NCI-H2227 treated with DMSO at 0.1 percent for 48 hours (cell line): Measurements from ENCODE around the gene NRP1.
"Not testable (repeated sequence)": the region's sequence is repeated elsewhere in the genome, so short reads cannot be mapped to it uniquely, and the experiment has no call there.

Experiments used
- DNase-seq: peaks from one replicate; lab custom pipeline; 2025; lab: John Stamatoyannopoulos, UW

Gene NRP1

GRCh38 chr10:33334153-33334804 lies at the start of gene NRP1:
NRP1 (minus strand) TSS chr10:33334667; CDS start chr10:33334382, 285 bp downstream.
- no peak for DNase-seq

- not testable (repeated sequence) for DNase-seq
Observed at GRCh38 chr10:33384201-33384600, 49.7 kb upstream of the NRP1 start.

GRCh38 chr10:33382921-33383713 lies 48.6 kb upstream of the NRP1 start:
- no peak for DNase-seq

DNA sequence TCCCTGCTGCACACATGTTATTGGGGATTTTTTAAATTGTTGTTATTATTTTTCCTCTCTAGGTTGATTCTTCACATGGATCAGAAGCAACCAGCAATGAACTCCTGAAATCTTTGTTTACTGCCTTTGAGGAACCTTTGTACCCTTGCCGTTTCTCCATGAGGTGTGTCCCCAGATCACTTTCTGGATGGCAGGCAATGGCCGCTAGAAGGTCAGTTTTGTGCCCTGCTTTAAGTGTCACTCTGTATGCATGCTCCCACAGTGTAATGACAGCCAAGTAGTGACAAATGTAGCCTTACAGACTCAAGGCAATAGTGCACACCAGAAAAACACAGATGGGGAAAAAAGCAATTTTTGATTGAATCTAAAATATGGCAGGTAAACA lies 47.7 kb upstream of the NRP1 start:
- no peak for DNase-seq

DNA sequence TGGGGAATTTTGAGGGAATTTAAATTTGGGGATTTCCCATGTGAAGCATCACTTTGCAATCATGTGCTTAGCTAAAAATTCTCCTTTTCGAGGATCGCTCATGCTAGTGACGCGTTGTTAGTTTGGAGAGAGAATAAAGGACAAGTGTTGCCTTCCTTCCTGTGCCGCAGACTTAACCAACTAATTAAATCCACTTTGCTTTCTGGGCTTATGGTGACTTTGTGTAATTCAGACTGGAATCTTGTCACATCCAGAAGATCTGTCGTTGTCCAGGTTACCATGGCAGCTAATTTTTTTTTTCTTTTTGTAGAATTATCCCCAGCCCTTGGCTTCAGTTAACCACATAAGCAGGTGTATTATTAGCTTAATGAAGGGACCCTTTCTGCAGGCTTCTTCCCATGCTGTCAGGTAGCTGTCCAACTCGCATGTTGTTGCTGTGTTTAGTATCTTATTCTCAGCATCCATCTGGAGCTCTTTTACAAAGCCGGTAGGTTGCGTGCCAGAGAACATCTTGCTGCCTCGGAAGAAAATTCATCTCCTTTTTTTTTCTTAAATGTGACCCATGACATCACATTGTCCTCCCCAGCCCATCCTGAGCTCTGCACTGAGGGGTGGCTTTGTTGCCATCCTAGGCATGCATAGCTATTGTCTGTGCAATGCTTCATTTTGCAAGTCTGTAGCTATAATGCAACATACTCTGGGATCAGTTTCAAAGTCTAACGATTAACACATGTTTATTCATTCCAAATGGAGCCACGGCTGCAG lies 47.2 kb upstream of the NRP1 start:
- DNase-seq: no peak

DNA sequence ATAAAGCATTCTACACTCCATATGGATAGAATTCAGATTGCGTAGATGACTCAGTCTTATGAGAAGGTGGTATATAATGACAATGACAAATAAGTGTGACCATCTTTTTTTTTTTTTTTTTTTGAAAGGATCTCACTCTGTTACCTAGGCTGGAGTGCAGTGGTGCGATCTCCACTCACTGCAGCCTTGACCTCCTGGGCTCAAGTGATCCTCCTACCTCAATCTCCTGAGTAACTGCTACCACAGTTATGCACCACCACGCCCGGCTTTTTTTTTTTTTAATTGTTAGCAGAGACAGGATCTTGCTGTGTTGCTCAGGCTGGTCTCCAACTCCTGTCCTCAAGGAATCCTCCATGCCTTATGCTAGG lies 43.2 kb upstream of the NRP1 start:
- DNase-seq: no peak

DNA sequence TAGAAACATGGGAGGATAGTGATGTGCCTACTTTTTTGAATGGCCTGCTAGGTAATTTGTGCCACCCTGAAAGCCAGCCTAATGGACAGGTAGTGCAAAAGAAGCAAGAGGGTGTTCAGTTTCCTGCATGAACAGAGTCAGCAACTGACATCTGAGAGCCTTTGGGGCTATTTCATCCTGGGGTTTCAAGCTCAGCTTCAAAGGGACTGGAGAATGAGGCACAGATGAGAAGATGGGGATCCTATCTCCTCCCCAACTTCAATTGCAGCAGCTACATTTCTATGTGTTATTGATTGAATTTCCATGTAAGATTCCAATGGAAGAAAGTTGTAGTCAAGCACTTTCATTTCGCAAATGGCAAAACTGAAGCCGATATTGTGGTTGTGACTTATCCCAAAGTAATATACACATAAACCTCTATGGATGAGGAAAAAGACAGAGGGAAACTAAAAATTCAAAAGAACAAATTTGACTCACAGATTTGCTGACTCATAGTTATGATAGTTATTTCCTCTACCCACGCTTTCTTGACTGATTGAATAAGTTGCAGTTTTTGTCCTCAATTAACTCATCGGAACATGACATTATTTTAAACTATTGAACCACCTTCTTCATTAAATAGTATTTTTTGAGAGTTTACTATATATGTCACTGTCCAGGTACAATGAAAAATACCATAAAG lies 42.6 kb upstream of the NRP1 start:
- no peak for DNase-seq

GRCh38 chr10:33376476-33376875 lies 42.0 kb upstream of the NRP1 start:
- DNase-seq: no peak

DNA sequence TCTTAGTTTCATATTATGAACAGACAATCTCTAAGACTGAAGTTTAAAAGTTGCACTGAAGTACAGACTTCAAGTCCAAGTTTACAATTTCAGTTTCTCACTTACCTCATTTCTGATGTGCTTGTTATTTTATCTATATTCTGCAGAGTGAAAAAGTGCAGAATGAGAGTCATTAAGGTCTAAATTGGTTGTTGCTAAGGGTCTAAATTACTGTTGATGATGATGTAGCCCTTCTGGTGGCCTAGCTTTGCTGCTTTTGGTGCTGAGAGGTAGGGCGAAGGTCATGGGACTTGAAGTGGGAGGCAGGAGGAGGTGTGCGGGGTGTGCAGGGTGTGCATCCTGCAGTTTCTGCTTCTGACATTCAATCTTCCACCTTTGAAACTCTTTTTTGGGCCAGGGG lies 38.8 kb upstream of the NRP1 start:
- no peak for DNase-seq

DNA sequence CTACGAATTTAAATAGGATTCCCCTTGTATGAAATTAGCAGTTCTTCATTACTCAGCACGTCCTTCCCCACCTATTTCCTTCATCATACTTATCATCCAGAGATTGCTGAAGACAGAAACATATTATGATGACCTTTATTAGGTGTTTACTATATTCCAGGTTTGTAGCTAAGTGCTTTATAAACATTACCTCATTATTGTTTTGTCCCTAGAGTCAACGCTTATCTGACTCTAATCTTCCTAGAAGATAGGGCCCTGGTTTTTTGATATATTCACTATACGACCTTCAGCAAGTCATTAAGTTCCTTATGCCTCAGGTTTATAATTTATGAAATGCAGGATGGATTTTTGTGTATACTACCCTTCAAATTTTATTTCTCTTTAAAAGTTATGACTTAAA lies 36.8 kb upstream of the NRP1 start:
- no peak for DNase-seq

GRCh38 chr10:33370434-33370930 lies 36.0 kb upstream of the NRP1 start:
- DNase-seq: no peak

DNA sequence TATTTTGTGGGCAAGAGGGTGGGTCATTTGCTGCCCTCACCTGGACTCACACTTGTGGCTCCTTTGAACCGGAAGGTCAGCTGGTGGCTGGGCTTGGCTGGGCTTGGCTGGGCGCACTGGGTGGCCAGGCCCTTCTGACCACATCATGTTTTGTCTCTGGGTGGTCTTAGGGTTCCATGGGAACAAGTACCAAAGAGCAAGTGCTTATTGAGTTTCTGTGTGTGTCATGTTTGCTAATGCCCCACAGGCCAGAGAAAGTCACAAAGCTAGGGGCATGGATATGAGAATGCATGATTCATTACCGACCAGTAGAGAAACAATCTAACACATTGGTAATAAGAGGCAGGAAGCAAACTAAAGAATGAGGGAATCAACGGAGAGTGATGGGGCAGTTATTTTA lies 33.6 kb upstream of the NRP1 start:
- no peak for DNase-seq

- DNase-seq: no peak
Observed at GRCh38 chr10:33365871-33366411, 31.5 kb upstream of the NRP1 start.

DNA sequence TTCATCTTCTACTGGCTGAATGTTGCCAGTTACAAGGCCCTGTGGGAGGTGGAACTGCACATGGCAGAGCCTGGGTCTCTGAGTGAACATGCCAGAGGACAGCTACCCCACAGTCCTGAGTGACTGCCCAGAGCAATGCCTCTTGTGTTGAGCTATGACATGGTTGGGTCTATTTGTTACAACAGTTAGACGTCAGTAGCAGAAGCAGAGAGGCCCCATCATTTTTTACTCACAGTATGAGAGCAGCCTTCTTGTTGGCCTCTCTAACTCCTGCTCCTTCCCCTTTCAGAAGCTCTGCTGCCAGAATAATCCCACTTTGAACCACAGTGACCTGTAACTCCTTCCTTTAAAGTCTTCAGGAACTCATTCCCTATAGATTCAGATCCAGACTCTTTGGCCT lies 30.8 kb upstream of the NRP1 start:
- no peak for DNase-seq

GRCh38 chr10:33363106-33363505 lies 28.6 kb upstream of the NRP1 start:
- no peak for DNase-seq

GRCh38 chr10:33358016-33358415 lies 23.5 kb upstream of the NRP1 start:
- DNase-seq: no peak

DNA sequence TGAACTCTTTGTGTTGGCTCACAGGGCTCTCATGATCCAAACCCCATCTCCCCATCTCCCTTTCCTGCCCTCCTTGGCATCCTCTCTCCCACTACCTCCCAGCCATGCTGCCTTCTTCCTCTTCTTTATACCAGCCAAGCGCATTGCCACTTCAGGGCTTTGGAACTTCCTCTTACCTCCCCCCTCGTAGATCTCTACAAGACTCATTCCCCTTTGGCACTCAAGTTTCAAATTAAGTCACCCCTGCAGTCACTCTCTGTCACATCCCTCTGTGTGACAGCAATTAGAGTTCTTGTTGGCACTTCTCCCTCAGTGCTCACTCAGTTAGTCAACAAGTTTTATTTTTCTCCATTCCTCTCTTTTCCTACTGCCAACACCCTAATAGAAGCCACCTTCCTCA lies 20.8 kb upstream of the NRP1 start:
- DNase-seq: no peak

DNA sequence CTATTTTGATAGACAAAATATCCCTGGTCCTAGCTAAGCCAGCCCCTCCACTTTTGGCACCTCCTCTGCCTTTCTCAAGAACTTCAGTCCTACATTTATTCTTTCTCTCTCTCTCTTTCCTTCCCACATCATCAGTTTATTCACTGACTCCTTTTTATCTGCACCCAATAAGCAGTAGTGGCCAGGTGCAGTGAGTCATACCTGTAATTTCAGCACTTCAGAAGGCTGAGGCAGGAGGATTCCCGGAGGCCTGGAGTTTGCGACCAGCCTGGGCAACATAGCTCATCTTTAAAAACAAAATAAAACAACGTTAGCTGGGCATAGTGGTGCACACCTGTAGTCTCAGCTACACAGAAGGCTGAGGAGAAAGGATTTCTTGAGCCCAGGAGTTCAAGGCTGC lies 19.4 kb upstream of the NRP1 start:
- no peak for DNase-seq

DNA sequence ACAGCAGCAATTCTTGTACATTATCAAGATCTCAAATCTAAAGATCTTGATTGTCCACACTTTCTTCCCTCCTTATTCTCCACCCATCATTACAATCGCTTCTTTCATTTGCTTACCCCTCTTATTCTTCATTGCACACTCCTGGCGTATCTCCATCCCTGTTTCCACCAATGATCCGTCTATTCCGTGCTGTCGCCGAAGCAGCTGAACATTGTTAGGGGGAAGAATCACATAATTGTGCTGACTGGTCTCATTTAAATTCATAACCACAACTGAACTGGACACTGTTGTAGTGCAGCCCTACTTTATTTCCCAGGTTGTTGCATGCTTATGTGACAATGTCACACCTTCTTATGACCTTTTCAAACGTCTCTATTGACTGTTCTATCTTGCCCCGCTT lies 18.9 kb upstream of the NRP1 start:
- no peak for DNase-seq

DNA sequence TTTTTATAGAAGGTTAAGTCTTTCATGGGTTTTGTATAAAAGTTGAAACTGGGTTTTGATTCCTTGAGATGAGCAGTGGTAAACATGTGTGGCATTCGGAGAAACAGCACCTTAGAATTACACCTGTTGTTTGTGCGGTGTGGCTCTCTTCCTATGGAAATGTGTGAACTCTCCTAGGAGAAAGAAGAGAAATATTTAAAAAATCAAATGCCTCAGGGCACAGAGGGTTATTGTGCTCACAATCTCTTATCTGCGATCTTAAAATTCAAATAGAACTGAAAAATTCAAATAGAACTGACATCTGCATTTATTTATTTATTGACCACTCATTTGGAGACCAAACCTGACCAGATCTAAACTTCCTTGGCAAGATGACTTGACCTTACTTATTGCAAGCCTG lies 18.1 kb upstream of the NRP1 start:
- DNase-seq: no peak

- DNase-seq: peak; percentile 20
Observed at GRCh38 chr10:33352175-33352574, 17.7 kb upstream of the NRP1 start.

- no peak for DNase-seq
Observed at GRCh38 chr10:33350041-33350440, 15.6 kb upstream of the NRP1 start.
